ENCODE measurements around the gene PAEP.
A peak's percentile ranks its signal among the peaks of the same experiment; 100 is the strongest.

The PAEP gene

DNA sequence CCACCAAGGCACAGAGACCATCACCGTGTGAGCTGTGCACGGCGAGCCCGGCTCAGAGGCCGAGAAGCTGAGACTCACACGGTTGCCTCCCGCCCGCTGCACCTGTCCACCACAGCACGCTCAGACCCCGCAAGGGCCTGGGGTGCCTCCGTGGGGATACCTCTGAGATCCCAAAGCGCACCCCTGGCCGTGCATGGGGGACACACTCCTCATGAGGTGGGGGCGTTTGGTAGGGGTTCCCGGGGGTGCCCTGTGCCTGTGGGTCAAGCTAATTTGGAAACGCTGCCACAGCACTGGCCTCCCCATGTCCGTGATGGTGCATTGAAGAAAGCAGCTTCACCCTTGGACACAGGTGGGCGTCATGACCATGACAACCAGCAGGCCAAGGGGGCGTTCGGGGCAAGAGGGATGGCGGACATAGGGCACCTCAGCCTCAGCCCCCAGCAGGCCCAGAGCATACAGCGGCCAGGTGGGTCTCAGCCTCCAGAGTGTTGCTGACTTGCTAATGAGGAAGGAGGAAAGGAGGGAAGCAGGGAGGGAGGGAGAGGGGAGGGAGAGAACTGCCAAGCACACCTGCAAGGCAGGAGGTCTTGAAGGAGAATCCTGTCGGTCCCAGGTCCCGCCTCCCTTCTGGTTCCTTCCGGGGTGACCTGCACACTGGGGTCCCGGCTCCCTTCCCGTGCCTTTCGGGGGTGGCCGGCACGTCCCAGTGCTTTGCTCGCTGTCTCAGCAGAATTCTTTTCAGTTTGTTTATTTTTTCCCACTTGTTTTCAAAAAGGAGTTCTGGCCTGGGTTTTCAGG lies 43.1 kb downstream of the PAEP start:
- peak; percentile 35 for DNase-seq

DNA sequence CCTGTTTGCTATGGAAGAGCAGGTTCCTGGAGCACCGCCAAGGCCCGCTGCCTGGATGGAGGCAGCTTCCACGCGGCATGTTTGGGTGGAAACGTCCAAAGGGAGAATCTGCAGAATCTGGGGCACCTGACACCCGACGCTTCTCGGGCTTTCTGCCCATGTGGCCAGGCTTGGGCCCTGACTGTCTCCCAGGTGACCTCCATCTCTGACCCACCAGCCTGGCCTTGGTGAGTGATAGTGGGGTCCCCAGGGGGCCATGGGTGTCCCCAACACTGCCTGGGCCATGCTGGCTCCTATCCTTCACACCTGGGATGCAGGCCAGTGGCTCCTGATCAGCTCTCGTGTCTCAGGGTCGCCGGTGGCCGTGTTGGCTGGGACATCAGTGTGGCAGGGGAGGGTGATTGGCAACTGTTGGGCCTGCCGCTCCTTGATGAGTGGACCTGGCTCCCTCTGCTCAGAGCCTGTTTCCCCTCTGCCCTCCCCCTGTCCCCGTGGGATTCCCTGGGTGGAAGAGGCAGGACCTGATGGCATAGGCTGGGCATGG lies 43.8 kb downstream of the PAEP start:
- DNase-seq: peak; percentile 30

DNA sequence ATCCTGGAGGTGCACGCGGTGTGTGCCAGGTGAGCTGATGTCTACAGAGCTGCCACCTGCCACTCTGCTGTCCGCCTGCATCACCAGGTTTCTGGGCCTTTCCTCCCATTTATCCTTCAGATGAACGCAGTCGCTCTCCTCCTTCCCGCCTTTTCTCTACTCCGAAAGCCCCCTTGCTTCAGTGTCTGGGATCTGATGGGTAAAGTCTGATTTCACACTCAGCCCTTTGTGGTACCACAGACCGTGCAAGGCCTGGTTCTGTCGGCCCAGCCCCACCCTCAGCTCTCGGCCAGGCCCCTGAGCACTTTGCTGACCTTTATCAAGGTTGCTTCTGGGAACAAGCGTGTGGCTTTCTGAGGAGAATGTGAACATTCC lies 45.3 kb downstream of the PAEP start:
- no peak for DNase-seq

DNA sequence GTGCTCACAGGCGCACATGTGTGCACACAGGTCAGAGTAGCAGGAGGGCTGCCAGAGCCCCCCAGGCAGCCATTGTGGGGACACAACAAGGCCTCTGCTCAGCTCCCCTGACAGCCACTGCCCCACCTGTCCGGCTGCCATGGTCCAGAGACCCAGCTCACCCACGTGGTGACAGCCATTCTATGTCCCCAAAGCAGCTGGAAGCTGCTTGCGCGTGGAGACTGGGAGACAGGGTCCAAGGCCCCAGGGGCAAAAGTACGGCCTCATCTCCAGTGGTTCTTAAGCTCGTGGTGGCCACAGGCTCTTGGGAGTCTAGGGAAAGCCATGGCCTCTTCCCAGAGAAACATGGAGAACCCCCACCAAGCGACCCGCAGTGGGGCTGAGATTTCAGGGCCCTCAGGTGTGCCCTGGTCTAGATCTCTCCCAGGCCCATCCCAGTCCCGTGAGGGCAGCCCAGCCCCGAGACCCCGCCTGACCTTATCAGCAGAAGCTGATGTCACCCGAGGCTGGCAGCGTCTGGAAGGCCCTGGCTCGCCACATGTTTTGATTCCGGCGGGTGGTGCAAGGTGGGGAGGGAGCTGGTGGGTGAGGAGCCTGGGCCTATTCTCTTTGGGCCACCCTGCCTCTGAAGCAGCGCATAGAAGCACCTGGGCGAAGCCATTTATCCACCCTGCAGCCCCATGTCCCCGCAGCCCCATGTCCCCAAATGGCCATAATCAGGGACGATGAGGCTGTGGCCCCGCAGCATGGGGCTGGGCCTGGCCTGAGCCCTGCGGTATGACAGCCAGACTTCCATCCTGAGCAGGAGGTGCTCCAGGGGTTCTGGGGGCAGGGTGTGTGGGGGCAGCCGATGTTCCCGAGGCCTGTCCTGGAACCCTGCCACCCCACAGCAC lies 46.1 kb downstream of the PAEP start:
- DNase-seq: no peak

DNA sequence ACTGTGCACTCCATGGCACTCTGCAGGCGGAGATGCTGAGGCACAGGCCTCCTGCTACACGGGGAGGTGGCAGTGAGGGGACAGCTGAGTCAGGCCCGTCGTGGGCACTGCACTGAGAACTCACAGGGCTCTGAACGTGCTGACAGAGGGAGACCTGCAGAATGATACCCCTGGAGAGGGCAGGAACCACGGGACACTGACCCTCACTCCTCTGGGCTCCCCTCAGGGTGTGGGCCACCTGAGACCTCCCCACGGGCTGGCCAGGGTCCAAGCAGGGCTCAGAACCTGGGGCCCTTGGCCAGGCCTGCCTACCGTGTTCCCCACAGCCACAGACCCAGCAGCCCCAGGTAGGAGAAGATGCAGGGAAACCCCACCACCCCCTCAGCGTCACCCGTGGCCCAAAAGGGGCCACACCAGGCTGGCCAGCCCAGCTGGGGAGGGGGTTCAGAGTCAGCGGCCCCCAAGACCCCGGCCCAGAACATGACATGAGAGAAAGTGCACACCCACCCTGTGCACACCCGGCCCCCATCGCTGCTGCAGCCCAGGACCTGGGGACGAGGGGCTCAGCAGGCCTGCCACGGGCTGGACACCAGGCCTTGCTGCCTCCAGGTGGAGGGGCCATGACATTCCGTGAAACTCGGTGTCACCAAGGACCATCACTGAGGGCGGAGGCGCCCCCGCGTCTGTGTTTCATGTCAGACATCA lies 46.9 kb downstream of the PAEP start:
- DNase-seq: no peak

DNA sequence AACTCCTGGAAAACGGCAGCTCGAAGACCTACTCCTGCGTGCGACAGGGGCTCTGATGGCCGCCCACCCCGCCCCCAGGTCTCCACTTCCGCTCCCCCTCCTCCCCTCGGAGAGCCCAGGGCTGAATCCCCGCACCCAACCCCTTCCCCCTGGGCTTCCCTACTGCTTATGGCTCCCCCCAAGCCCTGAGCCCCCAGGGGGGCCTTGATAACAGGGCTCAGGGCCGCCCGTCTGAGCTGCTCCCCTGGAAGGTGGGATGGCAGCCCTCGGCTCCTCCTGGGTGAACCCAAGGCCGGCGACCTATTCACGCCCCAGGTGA lies 47.4 kb downstream of the PAEP start:
- DNase-seq: no peak

DNA sequence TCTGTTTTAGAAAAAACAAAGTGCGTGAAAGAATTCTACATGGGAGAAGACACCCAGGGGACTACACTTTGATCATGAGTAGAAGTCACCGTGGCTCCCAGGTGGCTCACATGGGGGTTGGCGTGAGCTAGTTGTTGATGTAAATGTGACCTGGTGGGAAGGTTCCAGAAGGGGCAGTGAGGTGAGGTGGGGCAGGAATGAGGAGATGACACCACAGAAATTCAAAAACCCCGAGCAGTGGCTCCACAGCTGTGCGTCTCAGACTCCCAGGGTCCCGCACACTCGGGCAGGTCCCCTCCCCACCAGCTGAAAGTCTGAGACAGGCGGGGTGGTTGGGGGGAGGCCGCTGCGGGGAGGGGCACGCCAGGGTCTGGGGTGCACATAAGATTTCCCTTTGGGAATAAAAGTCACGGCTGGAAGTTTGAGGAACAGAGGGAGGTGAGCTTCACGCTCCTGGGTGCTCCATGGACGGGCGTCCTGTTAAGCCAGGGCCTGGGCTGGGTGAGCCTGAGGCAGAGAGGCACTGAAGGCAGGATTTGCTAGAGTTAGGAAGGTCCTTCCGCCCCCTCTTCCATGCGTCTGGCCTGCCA lies 47.9 kb downstream of the PAEP start:
- no peak for DNase-seq

DNA sequence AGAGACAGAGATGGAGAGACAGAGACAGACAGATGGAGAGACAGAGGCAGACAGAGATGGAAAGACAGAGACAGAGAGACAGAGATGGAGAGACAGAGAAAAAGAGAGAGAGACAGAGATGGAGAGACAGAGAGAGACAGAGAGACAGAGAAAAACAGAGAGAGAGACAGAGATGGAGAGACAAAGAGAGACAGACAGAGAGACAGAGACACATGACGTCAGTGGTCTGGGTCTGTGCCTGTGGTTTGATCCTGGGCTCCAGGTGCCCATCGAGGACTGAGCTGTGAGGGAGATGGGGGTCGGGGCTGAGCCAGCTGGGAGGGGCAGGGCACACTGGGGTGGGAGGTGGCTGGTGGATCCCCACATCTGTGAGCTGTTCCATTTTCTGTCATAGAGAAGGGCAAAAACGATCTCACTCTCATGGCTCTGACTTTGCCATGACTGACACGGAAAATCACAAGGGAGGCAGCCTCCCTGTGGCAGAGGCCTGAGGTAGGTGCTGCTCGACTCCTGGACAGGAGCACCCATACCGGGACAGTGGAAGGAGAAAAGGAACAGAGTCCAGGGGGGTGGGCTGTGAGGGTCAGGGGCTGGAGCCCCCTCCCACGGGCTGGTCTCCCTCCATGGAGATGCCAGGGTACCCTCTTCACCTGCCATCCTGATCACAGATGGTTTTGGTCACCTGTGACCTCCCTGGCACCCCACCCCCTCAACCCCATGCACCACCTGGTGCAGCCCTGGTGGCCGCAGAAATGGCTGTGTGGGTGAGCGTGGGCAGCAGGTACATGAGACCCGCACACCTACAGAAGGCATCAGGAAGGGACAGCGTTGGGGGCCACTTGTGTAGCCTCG lies 49.0 kb downstream of the PAEP start:
- no peak for DNase-seq

DNA sequence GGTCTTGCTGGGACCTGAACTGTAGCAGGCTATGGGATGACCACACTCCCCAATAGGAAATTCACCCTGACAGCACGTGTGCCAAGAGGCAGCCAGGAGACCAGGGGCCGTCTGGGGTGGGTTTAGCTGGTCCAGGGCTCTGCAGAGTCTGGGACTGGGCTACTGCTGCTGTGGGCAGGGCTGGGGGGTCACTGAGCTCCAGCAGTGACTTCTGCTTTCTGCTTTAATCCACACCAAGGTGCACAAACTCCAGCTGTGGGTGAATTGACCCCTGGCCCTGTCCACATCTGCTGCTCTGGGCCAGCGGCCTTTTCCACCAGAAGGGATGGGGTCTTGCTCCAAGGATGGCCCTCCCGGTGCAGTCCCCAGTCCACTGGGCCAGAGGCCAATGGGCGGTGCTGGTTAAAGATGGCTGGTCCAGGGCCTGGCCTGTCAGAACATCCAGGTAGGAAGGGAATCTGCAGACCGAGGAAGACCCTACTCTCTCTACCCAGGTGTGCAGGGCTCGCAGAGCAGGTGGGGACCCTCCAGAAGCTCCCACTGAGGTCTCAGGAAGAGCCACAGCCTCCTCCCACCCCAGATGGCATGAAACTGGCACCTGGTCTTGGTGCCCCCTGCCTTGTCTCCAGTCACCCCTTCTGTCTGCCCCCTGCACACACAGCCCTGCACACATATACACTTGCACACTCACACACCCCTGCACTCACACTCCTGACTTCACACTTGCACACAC lies 49.8 kb downstream of the PAEP start:
- no peak for DNase-seq

DNA sequence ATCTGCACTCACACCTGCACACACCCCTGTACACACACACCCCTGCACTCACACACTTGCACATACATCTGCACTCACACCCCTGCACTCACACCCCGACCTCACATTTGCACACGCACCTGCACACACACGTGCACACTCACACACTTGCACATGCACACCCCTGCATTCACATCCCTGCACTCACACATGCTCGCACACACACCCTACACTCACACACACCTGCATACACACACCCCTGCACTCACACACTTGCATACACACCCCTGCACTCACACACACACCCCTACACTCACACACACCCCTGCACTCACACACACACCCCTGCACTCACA lies 50.3 kb downstream of the PAEP start:
- DNase-seq: no peak

DNA sequence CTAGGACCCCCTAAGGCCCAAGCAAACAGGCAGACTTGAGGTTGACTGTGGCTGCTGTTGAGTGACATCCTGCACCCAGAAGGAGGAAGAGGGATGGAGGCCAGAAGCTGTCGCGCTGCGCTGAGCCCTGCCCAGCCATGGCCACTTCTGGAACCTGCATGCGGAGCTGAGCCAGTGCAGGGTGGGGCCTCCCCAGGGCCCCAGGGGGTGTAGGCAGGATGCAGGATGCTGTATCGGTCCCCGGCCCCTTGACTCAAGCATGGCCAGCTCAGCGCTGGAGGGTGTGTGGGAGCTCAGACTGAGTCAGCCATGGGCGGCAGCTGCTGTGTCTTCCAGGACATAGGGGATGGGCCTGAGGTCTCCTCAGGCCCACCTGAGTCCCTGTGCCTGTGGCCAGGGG lies 50.9 kb downstream of the PAEP start:
- DNase-seq: no peak

DNA sequence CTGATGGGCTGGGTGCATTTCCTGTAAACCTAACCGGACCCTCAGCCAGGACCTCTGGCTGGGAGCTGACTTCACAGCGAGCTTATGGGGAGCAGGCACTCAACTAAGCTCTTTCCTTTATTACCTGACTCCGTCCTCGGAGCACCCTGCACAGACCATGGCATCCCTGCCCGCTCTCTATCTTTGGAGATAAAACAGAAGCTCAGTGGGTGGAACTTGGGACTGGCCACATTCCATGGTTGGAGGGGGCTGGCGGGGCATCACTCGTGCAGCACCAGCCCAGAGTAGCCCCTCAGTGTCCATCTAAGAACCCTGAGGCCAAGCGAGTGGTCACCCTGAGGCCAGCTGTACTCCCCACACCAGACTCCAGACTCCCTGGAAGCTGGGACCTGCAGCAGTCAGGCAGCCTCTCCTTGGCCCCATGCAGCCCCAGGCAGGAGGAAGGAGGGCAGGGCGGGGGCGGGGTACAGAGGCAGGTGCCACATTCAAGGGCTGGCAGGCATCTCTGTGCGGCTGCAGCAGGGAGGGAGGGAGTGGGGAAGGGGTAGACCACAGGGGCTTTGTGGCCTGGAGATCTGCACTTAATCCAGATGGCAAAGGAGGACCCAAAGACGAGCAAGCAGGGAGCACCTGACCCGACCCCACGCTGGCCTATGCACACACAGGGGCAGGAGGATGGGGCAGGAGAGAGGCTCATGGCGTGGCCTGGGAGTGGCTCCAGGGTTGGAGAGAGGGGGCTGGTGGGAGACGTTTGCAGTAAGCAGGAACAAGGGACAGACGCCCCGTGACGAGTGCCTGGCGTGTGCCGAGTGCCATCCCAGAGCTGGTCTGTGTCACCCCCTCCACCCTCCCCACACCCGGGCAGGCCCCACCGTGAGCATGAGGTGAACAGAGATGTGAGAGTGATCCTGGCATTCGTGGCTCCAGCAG lies 51.7 kb downstream of the PAEP start:
- no peak for DNase-seq

DNA sequence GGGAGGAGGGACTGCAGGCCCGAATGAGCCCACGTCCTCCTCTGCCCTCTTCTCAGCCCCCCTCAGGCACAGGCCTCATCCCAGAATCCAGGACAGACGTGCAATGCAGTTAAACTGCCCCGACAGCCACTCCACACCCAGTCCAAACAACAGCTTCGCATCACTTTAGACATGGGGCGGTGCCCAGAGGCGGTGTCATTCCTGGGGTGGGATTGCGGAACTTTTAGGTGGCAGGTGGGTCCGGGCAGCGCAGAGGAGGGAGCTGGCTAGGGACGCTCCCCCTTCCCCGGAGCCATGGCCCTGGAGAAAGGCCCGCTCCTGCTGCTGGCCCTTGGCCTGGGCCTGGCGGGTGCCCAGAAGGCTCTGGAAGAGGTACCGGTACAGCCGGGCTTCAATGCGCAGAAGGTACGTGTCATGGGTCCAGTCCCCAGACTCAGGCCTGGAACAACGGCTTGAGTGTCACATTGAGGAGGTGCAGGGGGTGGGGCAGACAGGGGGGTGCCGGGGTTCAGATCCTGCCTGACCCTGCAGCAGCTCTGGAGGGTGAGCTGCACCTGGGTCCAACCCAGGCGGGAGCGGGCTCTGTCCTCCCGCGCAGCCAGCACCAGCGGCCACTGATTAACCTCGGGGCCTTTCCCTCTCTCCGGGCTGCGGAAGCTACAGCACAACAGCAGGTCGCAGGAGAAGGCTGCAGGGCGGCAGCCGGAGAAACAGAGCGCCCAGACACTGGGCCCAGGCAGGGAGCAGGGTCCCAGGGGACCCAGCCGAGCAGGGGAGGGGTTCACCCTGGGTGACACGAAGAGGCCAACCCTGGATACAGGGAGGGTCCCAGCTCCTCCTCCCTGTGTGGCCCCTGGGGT lies 52.6 kb downstream of the PAEP start:
- DNase-seq: no peak

DNA sequence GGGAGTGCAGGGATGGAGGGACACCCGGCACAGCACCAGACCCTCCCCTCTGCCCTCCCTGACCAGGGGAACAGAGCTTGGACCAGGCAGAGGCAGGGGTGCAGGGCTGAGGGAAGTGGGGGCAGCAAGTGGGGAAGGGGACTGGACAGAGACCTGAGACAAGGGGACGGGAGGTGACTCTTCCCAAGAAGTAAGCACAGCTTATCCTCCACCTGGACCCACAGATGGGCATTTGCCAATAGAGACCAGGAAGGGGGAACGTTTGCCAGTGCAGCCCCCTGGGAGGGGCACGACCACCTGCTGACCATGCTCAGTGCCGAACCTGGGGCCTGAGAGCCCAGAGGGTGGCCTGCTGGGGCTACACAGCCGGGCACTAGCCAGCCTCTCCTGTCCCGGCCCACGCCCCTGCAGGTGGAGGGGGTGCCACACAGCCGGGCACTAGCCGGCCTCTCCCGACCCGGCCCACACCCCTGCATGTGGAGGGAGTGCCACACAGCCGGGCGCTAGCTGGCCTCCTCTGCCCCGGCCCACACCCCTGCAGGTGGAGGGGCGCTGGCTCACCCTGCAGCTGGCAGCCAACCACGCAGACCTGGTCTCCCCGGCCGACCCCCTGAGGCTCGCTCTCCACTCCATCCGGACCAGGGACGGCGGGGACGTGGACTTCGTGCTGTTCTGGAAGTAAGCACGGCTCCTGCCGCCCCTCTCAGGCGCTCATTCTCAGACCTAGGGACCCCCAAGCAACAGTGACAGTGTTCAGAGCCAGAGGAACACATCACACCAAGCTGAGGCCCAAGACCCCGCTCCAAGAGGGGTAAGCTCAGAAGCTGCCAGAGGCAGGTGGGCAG lies 53.5 kb downstream of the PAEP start:
- DNase-seq: no peak

DNA sequence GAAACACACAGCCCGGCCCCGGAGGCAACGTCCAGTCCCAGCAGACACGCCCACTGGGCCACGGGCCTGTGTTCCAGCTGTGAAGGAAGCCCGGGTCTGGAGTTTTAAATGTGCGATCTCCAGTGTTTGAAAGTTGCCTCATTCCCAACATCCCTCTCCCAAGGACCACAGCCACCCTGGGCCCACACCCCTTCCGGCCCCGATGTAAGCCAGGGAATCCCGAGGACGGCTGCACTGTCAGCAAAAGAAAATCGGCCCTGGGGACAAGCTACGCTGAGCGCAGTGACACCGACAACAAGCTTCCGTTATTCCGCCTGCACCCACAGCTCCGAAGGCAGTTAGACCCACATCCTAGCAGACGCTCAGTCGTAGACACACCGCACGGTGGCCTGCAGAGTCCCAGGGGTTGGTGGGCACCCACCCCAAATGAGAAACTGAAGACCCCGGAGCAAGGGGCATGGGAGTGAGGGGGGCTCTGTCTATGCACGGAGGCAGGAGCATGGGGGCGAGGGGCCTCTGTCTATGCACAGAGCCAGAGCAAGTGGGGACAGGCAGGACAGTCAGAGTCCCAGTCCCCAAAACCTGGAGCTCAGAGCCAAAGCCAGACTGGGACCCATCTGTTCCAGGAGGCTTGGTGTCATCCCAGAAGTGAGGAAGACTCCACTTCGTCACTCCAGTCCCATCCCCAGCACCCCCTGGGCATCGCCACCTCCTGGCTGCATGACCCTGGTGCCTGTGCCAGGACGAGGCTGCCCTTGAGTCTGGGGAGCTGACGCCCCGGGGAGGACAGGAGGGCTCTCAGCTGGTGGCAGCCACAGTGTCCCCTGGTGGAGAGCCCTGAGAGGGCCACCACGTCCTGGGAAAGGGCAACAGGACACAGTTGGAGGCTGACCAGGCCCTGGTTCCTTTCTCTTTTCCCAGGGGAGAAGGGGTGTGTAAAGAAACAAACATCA lies 54.4 kb downstream of the PAEP start:
- no peak for DNase-seq
